MCF 10A (cell line): ENCODE data around the gene WFIKKN2. TPM values are rescaled to one million over a fixed set of nuclear protein-coding genes. Genes with fewer than 3 reads are reported as not detected.
A peak's percentile ranks its signal among the peaks of the same experiment; 100 is the strongest.

Experiments used
- BruUV-seq: library from RNA; stranded (reverse); fragments of 400-500 nt; replicated peaks from 2 replicates; lab custom pipeline; 2021; lab: Mats Ljungman, UMichigan
- CTCF ChIA-PET: fragments of 300-600 bp; sonication (Branson Sonifier 250); formaldehyde crosslinking; extraction: SDS; loops from one replicate; lab custom pipeline; 2021; ENCODE audit warnings: antibody characterized with exemption, inconsistent platforms; lab: Yijun Ruan, JAX
- POLR2A ChIA-PET: fragments of 300-600, 350-650 bp; sonication (Branson Sonifier 250); formaldehyde crosslinking; extraction: SDS; loops from one replicate; lab custom pipeline; 2020; ENCODE audit warnings: antibody characterized with exemption, inconsistent platforms; lab: Yijun Ruan, JAX
- DNase-seq: peaks from one replicate; pipeline ENCODE4 v3.0.0-alpha.2; 2018; ENCODE audit not compliant: unreplicated experiment
- H3K27ac Mint-ChIP-seq: one replicate; pipeline ENCODE4 v1.8.0; 2022; ENCODE audit warnings: mild to moderate bottlenecking, low read depth, mixed read lengths; ENCODE audit not compliant: unreplicated experiment
- H3K27me3 Mint-ChIP-seq: one replicate; pipeline ENCODE4 v1.8.0; 2022; ENCODE audit warnings: mixed read lengths; ENCODE audit not compliant: insufficient read depth, unreplicated experiment
- H3K36me3 Mint-ChIP-seq: one replicate; pipeline ENCODE4 v1.8.0; 2022; ENCODE audit warnings: mild to moderate bottlenecking, moderate library complexity, mixed read lengths; ENCODE audit not compliant: insufficient read depth, unreplicated experiment
- H3K4me1 Mint-ChIP-seq: one replicate; pipeline ENCODE4 v1.8.0; 2022; ENCODE audit warnings: mixed read lengths; ENCODE audit not compliant: insufficient read depth, unreplicated experiment
- H3K4me3 Mint-ChIP-seq: one replicate; pipeline ENCODE4 v1.8.0; 2022; ENCODE audit warnings: mild to moderate bottlenecking, moderate library complexity, mixed read lengths; ENCODE audit not compliant: unreplicated experiment
- H3K9me3 Mint-ChIP-seq: one replicate; pipeline ENCODE4 v1.8.0; 2022; ENCODE audit warnings: mixed read lengths; ENCODE audit not compliant: unreplicated experiment
- intact Hi-C: fragments of 100-400 bp; cut with micrococcal nuclease; formaldehyde crosslinking; loops from 2 replicates; pipeline ENCODE4 v1.14.1; 2022
- total RNA-seq: library from RNA; stranded (reverse); gene quantifications from 2 replicates; pipeline ENCODE4 v1.2.3, GENCODE V29; 2022
- TF ChIP-seq, protein P1 (sequence below): fragments of 200-600 bp; IDR thresholded peaks from one replicate; pipeline ENCODE4 v1.8.0; 2022; ENCODE audit warnings: antibody characterized with exemption, mild to moderate bottlenecking; ENCODE audit not compliant: unreplicated experiment

Gene WFIKKN2
- total RNA-seq, 1 experiment from 2014 or later: not detected

GRCh38 chr17:50797135-50797810, 38.1 kb upstream of the WFIKKN2 start:
- Mint-ChIP-seq H3K4me3 (no peak overlapping the region), H3K27me3 (no peaks in the 10 kb centered on the region), H3K9me3 (no peaks in the 10 kb centered on the region), H3K36me3 (no peaks in the 10 kb centered on the region), H3K27ac (no peak overlapping the region), H3K4me1 (peaks cover 11% of the 10 kb centered on the region)
- CTCF ChIA-PET: interaction anchor here (0.7 to 3.4 kb wide), 5 partner anchors 12 to 55 kb away, joined by 3 to 33 read pairs (median 6); no protein-coding TSS in a partner anchor
- POLR2A ChIA-PET: interaction anchor here (0.6 to 3.1 kb wide), 3 partner anchors 11 to 106 kb away, joined by 3 to 29 read pairs (median 9); no protein-coding TSS in a partner anchor
- no peak for DNase-seq
- TF ChIP-seq, protein P1, sequence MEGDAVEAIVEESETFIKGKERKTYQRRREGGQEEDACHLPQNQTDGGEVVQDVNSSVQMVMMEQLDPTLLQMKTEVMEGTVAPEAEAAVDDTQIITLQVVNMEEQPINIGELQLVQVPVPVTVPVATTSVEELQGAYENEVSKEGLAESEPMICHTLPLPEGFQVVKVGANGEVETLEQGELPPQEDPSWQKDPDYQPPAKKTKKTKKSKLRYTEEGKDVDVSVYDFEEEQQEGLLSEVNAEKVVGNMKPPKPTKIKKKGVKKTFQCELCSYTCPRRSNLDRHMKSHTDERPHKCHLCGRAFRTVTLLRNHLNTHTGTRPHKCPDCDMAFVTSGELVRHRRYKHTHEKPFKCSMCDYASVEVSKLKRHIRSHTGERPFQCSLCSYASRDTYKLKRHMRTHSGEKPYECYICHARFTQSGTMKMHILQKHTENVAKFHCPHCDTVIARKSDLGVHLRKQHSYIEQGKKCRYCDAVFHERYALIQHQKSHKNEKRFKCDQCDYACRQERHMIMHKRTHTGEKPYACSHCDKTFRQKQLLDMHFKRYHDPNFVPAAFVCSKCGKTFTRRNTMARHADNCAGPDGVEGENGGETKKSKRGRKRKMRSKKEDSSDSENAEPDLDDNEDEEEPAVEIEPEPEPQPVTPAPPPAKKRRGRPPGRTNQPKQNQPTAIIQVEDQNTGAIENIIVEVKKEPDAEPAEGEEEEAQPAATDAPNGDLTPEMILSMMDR: no peak
- no TSS peak for BruUV-seq
- intact Hi-C loops: no loop called here

GRCh38 chr17:50798424-50799288, 36.7 kb upstream of the WFIKKN2 start:
- H3K9me3 Mint-ChIP-seq: no peaks in the 10 kb centered on the region
- peak overlapping the region; percentile 82 for H3K27ac Mint-ChIP-seq
- H3K4me1 Mint-ChIP-seq: peaks cover 11% of the 10 kb centered on the region
- no TSS peak for BruUV-seq
- no peak overlapping the region for H3K4me3 Mint-ChIP-seq
- peak; percentile 86 for DNase-seq
- H3K27me3 Mint-ChIP-seq: no peaks in the 10 kb centered on the region
- ChIA-PET CTCF (interaction anchor here (0.6 to 3.6 kb wide), 7 partner anchors 12 to 319 kb away, joined by 3 to 33 read pairs (median 3); no protein-coding TSS in a partner anchor), POLR2A (interaction anchor here (0.6 to 3.1 kb wide), 8 partner anchors 9 to 250 kb away, joined by 3 to 29 read pairs (median 4); partner anchors contain the start of gene TOB1)
- no peaks in the 10 kb centered on the region for H3K36me3 Mint-ChIP-seq
- TF ChIP-seq, protein P1: no peak
- intact Hi-C loops: no loop called here

GRCh38 chr17:50799582-50799981, 35.8 kb upstream of the WFIKKN2 start:
- ChIA-PET POLR2A (interaction anchor here (1.5 to 3.1 kb wide), 2 partner anchors 14 to 67 kb away, joined by 14 to 29 read pairs; partner anchors contain the start of gene TOB1), CTCF (interaction anchor here (2.2 to 3.6 kb wide), 3 partner anchors 13 to 42 kb away, joined by 9 to 33 read pairs (median 23); no protein-coding TSS in a partner anchor)
- intact Hi-C loops: no loop called here
- Mint-ChIP-seq H3K4me1 (peaks cover 11% of the 10 kb centered on the region), H3K27me3 (no peaks in the 10 kb centered on the region), H3K9me3 (no peaks in the 10 kb centered on the region), H3K4me3 (no peak overlapping the region), H3K27ac (peak overlapping the region; percentile 82), H3K36me3 (no peaks in the 10 kb centered on the region)
- no TSS peak for BruUV-seq
- DNase-seq: no peak
- TF ChIP-seq, protein P1: no peak
